ENCODE results near the gene MSL1.

GRCh38 chr17:40129498-40129897 lies 7.7 kb downstream of the MSL1 start:
- TF ChIP-seq CTCF (conservative IDR thresholded peaks at IDR 0.05 in 1 of 2, IDR thresholded peaks at IDR 0.05 in 1 of 2; ENCODE audit: low read depth in 1 of 2, low read length in 2 of 2): no peak
- no peak for TF ChIP-seq EZH2 (IDR thresholded peaks at IDR 0.05; ENCODE audit: low read length, missing control alignments)
